ENCODE results near the gene SLC6A7.

The SLC6A7 gene

GRCh38 chr5:150152636-150153462 is 37.0 kb upstream of the SLC6A7 start:
- ATAC-seq (no peak), DNase-seq (peak in 1 of 2 donors; percentile 19)
- peaks cover 23% of the 10 kb centered on the region for H3K27me3 Mint-ChIP-seq
- H3K4me1 Mint-ChIP-seq: peaks cover 24% of the 10 kb centered on the region
- no peak overlapping the region for H3K27ac Mint-ChIP-seq
- no peak overlapping the region for H3K4me3 Mint-ChIP-seq
- H3K9me3 Mint-ChIP-seq: no peaks in the 10 kb centered on the region

DNA sequence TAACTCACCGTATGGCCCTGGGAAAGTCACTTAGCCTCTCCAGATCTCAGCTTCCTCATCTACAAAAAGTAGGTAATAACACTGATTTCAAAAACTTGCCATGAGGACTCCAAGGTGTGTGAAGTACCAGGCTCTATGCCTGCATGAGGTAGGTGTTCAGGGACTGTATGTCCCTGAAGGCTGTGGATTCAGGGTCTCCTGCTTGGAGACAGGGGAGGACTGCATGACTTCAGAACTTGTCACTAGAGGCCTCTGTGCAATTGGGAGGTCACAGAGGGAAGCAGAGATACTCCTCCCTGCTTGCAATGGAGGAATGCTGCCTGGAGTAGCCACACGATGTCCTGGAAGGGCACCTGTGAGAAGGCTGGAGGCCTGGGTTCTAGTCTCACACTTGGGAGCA is 36.4 kb upstream of the SLC6A7 start:
- no peaks in the 10 kb centered on the region for H3K9me3 Mint-ChIP-seq
- H3K27ac Mint-ChIP-seq: no peak overlapping the region
- peaks cover 24% of the 10 kb centered on the region for H3K27me3 Mint-ChIP-seq
- H3K4me1 Mint-ChIP-seq: peaks cover 24% of the 10 kb centered on the region
- no peak overlapping the region for H3K4me3 Mint-ChIP-seq
- ATAC-seq: no peak
- DNase-seq: no peak

DNA sequence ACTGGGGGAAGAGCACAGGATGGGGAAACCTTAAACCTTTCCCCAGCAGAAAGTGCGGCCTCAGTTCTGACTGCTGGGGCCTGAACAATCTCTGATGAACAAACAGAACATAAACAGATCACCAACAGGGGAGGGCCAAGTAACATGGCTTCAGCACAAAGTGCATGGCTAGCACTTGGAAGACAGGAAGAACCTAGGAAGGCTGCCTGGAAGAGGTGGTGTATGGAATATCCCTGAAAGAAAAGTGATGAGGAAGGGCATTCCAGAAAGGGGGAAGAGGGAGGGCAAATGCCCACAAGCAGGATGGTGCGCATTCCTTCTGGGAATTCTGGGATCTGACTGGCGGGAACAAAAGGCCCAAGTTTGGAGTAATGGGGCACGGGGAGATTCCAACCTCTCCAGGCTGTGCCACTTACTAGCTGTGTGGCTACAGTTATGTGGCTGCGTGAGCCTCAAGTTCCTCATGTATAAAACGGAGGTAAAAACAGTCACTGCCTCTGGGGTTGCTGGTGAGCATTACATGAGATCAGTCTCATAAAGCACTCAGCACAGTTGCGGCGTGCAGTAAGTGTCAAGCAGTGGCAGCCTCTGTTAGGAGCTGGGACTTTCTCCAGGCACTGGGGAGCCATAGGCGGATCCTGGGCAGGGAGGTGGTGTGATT is 35.8 kb upstream of the SLC6A7 start:
- ATAC-seq: no peak
- H3K27ac Mint-ChIP-seq: no peak overlapping the region
- DNase-seq: no peak
- H3K4me3 Mint-ChIP-seq: peak overlapping the region in 1 of 2 donors; percentile 50
- peaks cover 24% of the 10 kb centered on the region for H3K27me3 Mint-ChIP-seq
- H3K4me1 Mint-ChIP-seq: peaks cover 24% of the 10 kb centered on the region
- no peaks in the 10 kb centered on the region for H3K9me3 Mint-ChIP-seq

GRCh38 chr5:150154618-150155128 is 35.2 kb upstream of the SLC6A7 start:
- DNase-seq: no peak
- H3K27ac Mint-ChIP-seq: no peak overlapping the region
- peaks cover 24% of the 10 kb centered on the region for H3K27me3 Mint-ChIP-seq
- no peaks in the 10 kb centered on the region for H3K9me3 Mint-ChIP-seq
- H3K4me1 Mint-ChIP-seq: peaks cover 24% of the 10 kb centered on the region
- H3K4me3 Mint-ChIP-seq: peak overlapping the region in 1 of 2 donors; percentile 82
- no peak for ATAC-seq

GRCh38 chr5:150155258-150156026 is 34.4 kb upstream of the SLC6A7 start, which contains the start of gene PDGFRB:
TSS of gene PDGFRB (minus strand) at chr5:150155845. CDS start at chr5:150137047, 18,798 bp downstream.
- Mint-ChIP-seq H3K4me1 (peaks cover 24% of the 10 kb centered on the region), H3K27me3 (peaks cover 24% of the 10 kb centered on the region), H3K9me3 (no peaks in the 10 kb centered on the region), H3K4me3 (peak within 1 kb of the TSS; percentile 82 to 88), H3K27ac (peak within 1 kb of the TSS; percentile 37 to 96)
- DNase-seq (peak; percentile 41 to 44), ATAC-seq (peak; percentile 74)

GRCh38 chr5:150156027-150156368 is 33.9 kb upstream of the SLC6A7 start:
- H3K4me1 Mint-ChIP-seq: peaks cover 24% of the 10 kb centered on the region
- no peak for DNase-seq
- H3K27ac Mint-ChIP-seq: peak overlapping the region; percentile 37 to 96
- peaks cover 29% of the 10 kb centered on the region for H3K27me3 Mint-ChIP-seq
- H3K4me3 Mint-ChIP-seq: peak overlapping the region; percentile 82 to 88
- H3K9me3 Mint-ChIP-seq: no peaks in the 10 kb centered on the region
- ATAC-seq: no peak

DNA sequence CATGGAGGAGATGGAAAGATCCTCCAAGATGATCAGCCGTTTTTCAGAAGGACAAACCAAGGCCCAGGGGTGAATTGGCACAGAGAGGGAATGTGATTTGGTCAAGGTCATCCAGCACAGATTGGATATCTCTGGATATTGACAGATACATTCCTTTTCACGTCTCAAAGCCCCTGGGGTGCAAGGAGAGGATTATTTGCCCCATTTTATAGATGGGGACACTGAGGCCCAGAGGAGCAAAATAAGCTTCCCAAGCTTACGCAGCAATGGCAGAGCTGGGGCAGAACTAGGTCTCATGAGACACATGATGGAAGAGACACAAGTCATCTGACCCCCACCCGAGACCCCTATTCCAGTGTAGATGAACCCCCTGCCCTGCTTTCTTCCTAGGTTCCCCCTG is 33.3 kb upstream of the SLC6A7 start:
- H3K27ac Mint-ChIP-seq: no peak overlapping the region
- DNase-seq (no peak), ATAC-seq (no peak)
- peak overlapping the region in 1 of 2 donors; percentile 82 for H3K4me3 Mint-ChIP-seq
- H3K9me3 Mint-ChIP-seq: no peaks in the 10 kb centered on the region
- H3K27me3 Mint-ChIP-seq: peaks cover 31% of the 10 kb centered on the region
- peaks cover 24% of the 10 kb centered on the region for H3K4me1 Mint-ChIP-seq

GRCh38 chr5:150157168-150157567 is 32.7 kb upstream of the SLC6A7 start:
- H3K4me3 Mint-ChIP-seq: no peak overlapping the region
- no peak overlapping the region for H3K27ac Mint-ChIP-seq
- peaks cover 31% of the 10 kb centered on the region for H3K27me3 Mint-ChIP-seq
- DNase-seq (no peak), ATAC-seq (no peak)
- H3K9me3 Mint-ChIP-seq: no peaks in the 10 kb centered on the region
- peaks cover 24% of the 10 kb centered on the region for H3K4me1 Mint-ChIP-seq

DNA sequence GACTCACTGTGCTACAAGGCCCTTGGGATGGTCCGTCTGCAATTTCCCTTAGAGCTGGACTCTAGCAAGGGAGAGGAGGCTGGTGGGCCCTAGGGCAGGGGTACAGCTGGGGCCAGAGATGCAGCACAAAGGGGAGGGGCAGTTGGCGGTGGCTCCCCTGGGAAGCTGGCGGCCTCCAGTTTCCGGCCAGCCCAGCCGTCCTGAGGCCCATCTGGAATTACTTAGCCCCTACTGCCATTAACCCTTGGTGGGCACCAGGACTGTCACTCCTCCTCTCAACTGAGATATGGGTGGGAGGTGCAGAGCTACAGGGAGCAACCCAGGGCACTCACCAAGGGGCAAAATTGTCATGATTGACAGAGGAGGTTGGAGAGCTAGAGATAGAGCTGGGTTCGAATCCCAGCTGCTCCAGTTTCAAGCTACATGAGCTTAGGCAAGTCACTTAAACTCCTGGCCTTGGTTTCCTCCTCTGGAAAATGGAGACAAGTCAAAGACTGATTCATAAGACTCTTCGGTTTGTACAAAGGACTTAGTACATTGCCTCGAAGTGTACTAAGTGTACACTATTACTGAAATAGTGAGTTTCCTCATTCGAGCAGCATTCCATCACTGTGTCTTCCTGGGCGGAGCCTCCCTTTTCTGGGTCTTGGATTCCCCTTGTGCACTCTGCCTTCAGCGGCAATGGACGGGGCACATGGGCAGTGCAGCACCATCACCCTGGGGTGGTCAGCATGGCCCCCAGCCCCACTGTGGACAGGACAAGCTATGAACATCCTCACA is 31.5 kb upstream of the SLC6A7 start:
- H3K4me3 Mint-ChIP-seq: no peak overlapping the region
- H3K27me3 Mint-ChIP-seq: peaks cover 31% of the 10 kb centered on the region
- H3K4me1 Mint-ChIP-seq: peaks cover 24% of the 10 kb centered on the region
- H3K27ac Mint-ChIP-seq: no peak overlapping the region
- ATAC-seq: no peak
- DNase-seq: no peak
- no peaks in the 10 kb centered on the region for H3K9me3 Mint-ChIP-seq

DNA sequence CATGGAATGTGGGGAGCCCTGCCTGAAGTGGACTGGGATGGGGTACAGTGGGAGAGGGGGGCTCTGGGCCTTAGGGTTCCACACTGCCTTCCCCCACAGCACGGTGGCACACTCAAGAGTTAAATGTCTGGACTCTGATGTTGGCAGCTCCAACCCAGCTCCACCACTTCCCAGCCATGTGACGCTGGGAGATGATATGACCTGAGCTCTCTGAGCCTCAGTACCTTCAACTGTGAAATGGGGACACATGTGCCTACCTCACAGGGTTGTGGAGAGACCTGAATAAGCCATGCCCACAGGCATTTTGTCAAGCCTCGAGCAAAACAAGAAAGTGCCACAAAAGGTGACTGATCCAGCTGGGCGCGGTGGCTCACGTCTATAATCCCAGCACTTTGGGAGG is 30.8 kb upstream of the SLC6A7 start:
- ATAC-seq (no peak), DNase-seq (no peak)
- Mint-ChIP-seq H3K4me3 (no peak overlapping the region), H3K27me3 (peaks cover 24% of the 10 kb centered on the region), H3K9me3 (no peaks in the 10 kb centered on the region), H3K4me1 (peaks cover 24% of the 10 kb centered on the region), H3K27ac (no peak overlapping the region)

- H3K9me3 Mint-ChIP-seq: no peaks in the 10 kb centered on the region
- H3K27ac Mint-ChIP-seq: no peak overlapping the region
- H3K4me3 Mint-ChIP-seq: no peak overlapping the region
- H3K4me1 Mint-ChIP-seq: peaks cover 18% of the 10 kb centered on the region
- ATAC-seq (no peak), DNase-seq (no peak)
- peaks cover 22% of the 10 kb centered on the region for H3K27me3 Mint-ChIP-seq
These were observed 30.1 kb upstream of the SLC6A7 start for GRCh38 chr5:150159741-150160179.

DNA sequence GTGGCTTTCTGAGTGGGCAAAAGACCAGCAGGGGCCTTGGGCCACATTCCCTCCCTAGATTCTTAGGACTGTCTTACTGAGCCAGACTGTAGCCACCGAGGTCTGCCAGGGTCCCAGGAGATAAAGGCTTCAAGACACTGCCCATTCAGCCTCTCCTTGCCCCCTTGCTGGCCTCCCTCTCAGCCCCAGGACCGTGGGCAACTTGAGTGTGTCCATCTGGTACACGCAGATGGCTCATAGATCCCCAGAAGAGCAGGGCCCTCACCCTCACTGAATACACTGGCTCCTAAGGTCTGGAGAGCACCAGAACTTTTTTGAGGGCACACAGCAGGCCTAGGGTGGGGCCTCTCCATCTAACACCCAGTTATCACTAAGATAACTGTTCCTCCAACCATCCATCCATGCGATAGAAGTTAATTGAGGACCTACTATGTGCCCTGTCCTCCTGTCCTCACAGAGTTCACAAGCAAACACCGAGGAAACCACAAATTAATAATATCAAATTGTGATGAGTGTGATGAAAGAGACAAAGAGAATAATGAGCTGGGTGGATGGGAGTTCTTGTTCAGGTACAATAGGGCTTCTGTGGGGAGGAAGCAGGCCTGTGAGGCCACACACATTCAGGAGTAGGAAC is 29.3 kb upstream of the SLC6A7 start:
- no peak overlapping the region for H3K4me3 Mint-ChIP-seq
- no peaks in the 10 kb centered on the region for H3K9me3 Mint-ChIP-seq
- DNase-seq (no peak), ATAC-seq (no peak)
- peaks cover 30% of the 10 kb centered on the region for H3K27me3 Mint-ChIP-seq
- peaks cover 10% of the 10 kb centered on the region for H3K4me1 Mint-ChIP-seq
- no peak overlapping the region for H3K27ac Mint-ChIP-seq

DNA sequence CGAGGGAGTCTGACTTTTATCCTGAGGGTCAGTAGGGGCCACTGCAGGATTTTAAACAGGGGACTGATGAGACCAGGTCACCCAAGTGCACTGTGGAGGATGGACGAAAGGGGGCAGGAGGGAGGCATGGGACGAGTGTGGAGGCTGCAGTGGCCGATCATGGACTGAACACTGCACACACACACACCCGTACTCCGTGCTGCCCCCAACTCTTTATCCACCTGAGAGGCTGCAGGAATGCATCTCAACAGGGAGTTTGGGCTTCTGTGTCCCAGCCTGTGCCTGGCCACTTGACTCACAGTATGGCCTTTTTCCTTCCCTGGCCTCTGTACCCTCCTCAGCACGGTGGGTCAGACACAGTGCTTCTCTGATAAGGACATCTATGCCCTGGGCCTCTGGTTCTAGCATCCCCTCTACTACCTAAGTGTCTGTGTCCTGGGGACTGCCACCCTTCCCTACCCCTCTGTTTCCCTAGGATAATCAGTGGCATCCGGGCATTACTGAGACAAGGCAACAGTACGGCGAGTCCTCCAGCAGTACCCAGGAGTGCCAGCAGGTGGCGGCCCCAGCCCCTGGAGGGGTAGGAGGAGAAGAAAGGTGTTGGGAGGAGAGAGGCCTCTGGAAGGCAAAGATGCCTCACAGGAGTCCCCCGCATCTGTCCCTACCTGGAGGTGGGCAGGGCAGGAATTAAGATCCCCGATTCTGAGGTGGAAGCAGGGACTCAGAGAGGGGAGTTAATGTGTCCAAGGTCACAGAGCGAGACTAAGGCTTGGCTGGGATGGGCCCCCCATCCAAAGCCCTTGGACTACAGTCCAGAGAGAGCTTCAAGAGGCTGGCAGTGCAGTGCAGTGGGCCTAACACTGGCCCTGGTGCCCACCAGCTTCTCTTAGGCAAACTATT is 28.4 kb upstream of the SLC6A7 start:
- Mint-ChIP-seq H3K4me3 (no peak overlapping the region), H3K27ac (no peak overlapping the region), H3K27me3 (peaks cover 38% of the 10 kb centered on the region), H3K4me1 (peaks cover under 1% of the 10 kb centered on the region), H3K9me3 (no peaks in the 10 kb centered on the region)
- DNase-seq: peak; percentile 71 to 75
- peak; percentile 73 for ATAC-seq

DNA sequence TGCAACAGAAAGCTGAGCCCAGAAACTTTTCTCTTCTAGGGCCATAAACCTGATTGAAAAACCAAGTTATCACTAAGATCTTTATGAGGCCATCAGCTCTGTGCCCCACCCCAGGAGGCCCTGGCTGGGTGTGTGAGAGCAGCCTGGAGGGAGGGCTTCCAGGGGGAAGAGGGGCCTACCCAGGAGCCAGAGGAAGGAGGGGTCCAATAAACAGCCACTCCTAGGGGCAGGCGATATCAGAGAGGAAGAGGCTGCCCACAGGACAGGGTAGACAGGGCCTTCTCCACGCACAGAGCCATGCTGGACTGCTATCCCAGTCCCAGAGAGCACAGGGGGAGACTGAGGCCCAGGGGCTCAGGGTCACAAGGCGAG is 27.7 kb upstream of the SLC6A7 start:
- Mint-ChIP-seq H3K4me1 (no peaks in the 10 kb centered on the region), H3K27me3 (peaks cover 36% of the 10 kb centered on the region), H3K27ac (no peak overlapping the region), H3K4me3 (no peak overlapping the region), H3K9me3 (no peaks in the 10 kb centered on the region)
- no peak for DNase-seq
- ATAC-seq: peak; percentile 10

Data from stimulated activated naive CD8-positive, alpha-beta T cell treated with anti-CD3 and anti-CD28 coated beads, Interleukin-15, amount 100 ng/mL, for 72 hours (primary cell).